Measurements from ENCODE around the gene TNRC6A.
"Not testable (repeated sequence)": the region's sequence is repeated elsewhere in the genome, so short reads cannot be mapped to it uniquely, and the experiment has no call there.

- TF ChIP-seq CTCF (conservative IDR thresholded peaks at IDR 0.05; ENCODE audit: low read depth, low read length); EZH2 (IDR thresholded peaks at IDR 0.05; ENCODE audit: low read length, unreplicated experiment); EZH2phosphoT487 (IDR thresholded peaks at IDR 0.05; ENCODE audit: borderline replicate concordance, low read length): not testable (repeated sequence)
These were observed 115.5 kb downstream of the TNRC6A start for GRCh38 chr16:24845031-24845365.

Measured in PC-3 (cell line).